ENCODE measurements around the gene CCDC107.
"Not testable (repeated sequence)": the region's sequence is repeated elsewhere in the genome, so short reads cannot be mapped to it uniquely, and the experiment has no call there.

CCDC107 gene

GRCh38 chr9:35638751-35639150 is 19.3 kb upstream of the CCDC107 start:
- DNase-seq = not testable (repeated sequence)

DNA sequence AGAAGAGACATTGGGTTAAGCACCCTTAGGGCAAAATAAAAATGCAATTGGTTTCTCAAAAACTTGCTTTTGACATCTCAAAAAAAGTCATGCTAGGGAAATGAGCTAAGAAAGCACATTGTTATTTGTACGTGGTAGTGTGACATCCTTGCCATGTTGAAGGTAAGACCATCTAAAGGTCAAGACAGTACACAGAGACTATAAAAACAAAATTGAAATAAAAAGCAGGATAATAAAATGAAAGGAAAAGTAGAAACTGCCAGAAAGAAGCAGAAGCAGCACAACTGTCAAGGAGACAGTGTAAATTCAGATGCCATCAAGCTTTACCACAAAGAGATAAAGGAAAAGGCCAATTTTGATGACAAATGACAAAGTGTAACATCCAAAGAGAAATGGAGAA is 18.9 kb upstream of the CCDC107 start:
- DNase-seq = not testable (repeated sequence)

DNA sequence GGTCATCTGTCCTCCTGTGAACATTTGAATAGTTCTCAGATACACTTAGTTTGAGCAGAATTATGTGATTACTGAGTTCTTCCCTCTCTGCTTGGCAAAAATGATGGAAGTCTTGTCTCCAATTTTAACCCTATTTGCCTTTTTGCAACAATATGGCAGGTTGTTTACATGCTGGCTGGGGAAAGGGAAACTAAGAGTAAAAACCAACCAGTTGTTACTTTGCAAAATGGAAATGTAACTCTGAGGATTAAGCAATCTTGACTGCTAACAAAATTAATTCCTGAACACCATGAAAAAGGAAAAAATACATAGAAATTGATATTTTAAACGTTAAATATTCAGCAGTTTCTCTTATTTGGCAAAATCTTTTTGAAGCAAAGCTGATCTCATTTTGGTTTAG is 18.5 kb upstream of the CCDC107 start:
- DNase-seq = no peak

- DNase-seq = not testable (repeated sequence)
Observed at GRCh38 chr9:35640431-35640830, 17.7 kb upstream of the CCDC107 start.

DNA sequence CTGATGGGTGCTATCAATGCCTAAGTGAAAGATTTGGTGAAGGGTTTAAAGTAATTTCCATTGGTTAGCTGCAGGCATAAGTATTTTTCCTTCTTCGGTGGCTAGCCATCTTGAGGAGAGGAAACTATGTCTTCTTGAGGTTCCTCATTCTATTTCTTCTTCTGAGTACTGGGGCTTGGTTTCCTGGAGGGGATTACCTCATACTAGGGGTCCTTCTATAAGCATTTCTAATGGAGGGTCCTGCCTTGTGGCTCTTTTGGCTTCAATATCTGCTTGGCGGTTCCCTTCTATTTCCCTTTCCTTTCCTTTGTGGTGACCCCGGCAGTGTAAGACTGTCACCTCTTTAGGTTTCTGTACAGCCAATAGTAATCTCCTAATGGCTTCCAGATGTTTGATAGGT is 16.6 kb upstream of the CCDC107 start:
- DNase-seq = not testable (repeated sequence)

GRCh38 chr9:35643046-35643445 is 15.0 kb upstream of the CCDC107 start:
- no peak for DNase-seq

- DNase-seq = not testable (repeated sequence)
Observed at GRCh38 chr9:35645736-35646135, 12.4 kb upstream of the CCDC107 start.

DNA sequence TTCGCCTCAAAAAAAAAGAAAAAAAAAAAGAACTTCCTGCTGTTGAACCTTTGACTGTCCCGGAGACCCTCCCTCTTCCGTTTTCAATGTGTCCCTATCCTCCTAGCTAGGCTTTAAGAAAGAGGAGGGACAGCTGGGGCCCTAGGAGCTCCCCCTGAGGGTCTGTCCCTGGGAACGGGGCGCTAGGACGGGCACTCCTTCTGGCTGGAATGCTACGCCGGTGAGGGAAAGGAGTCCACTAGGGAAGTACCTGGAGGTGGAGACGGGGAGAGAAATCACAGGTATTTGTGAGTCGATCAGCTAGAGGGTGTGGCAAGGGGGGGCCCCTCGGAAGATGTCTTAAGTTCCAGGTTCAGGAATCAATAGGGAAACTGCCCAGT is 11.9 kb upstream of the CCDC107 start:
- DNase-seq = no peak

GRCh38 chr9:35646533-35647265 is 11.4 kb upstream of the CCDC107 start:
- DNase-seq = peak; percentile 88

GRCh38 chr9:35649431-35650340 is 8.4 kb upstream of the CCDC107 start:
- DNase-seq = peak; percentile 38

- no peak for DNase-seq
Observed at GRCh38 chr9:35650341-35651158, 7.5 kb upstream of the CCDC107 start, which contains the start of gene SIT1. SIT1 (minus strand) TSS chr9:35650931; CDS start chr9:35650853, 78 bp downstream.

- DNase-seq = no peak
Observed at GRCh38 chr9:35651956-35652828, 5.9 kb upstream of the CCDC107 start.

DNA sequence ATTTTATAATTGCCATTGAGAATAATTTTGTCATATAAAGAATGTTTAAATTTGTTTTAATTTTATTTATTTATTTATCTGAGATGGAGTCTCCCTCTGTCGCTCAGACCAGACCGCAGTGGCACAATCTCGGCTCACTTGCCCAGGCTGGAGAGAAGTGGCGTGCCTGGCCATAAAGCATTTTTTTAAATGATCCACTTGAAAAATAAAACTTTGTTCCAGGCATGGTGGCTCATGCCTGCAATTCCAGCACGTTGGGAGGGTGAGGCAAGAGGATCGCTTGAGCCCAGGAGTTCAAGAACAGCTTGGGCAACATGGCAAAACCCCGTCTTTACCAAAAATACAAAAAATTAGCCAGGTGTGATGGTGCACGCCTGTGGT is 5.3 kb upstream of the CCDC107 start:
- no peak for DNase-seq

- no peak for DNase-seq
Observed at GRCh38 chr9:35653611-35654010, 4.5 kb upstream of the CCDC107 start.

GRCh38 chr9:35656348-35656747 is 1.7 kb upstream of the CCDC107 start:
- DNase-seq = no peak

DNA sequence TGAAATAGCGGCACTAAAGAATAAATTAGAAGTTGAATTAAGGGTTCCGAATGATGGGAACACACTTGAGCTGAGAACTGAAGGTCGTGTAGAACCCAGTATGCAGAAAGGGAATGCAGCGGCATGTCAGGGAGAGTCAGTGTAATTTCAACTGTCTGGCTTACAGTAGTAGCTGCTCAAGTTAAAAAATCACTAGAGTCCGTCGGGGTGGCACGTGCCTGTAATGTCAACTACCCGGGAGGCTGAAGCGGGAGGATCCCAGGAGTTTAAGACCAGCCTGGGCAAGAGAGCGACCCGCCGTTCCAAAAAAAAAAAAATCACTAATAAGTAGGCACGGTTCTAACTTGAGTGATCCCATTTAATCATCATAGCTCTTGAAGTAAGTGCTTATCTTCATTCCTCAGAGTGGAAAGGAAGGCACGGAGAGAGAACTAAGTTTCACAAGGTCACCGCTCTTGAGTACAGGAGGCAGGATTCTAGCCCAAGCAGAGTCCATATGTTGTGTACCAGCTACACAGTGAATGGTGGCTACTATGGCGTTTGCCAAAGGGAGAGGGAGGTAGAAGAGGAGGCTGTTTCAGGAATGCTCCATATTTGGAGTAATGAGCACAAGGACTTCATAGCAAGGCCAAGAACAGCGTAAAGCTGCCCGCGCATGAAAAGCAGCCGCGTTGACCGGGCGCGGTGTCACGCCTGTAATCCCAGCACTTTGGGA is 1.1 kb upstream of the CCDC107 start:
- no peak for DNase-seq

DNA sequence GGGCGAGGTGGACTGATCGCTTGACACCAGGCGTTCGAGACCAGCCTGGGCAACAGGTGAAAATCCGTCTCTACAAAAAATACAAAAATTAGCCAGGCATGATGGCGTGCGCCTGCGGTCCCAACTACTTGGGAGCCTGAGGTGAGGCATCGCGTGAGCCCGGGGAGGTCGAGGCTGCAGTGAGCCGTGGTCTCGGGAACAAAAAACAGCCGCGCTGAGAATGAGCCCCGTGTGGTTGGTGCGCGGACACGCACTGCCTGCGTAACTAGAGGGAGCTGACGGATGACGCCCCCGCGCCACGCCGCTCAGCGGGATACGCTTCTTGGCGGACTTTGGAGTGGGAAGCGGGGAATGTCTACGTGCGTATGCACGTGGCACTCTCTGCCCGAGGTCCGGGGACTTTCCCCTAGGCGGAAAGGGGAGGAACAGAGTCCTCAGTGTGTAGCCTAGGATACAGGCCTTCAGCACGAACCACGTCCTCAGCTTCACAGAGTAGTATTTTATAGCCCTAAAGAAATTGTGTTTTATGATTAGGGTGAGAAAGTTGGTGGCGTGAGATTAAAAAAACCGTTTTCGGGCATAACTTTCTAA is 451 bp upstream of the CCDC107 start, which contains the start of gene RMRP:
RMRP (minus strand) TSS at position 474 of the 591 bp plus-strand sequence.
- peak; percentile 78 for DNase-seq

GRCh38 chr9:35658968-35659220 is 802 bp downstream of the CCDC107 start:
- DNase-seq = no peak

GRCh38 chr9:35659340-35659739 is 1.2 kb downstream of the CCDC107 start:
- DNase-seq = no peak

DNA sequence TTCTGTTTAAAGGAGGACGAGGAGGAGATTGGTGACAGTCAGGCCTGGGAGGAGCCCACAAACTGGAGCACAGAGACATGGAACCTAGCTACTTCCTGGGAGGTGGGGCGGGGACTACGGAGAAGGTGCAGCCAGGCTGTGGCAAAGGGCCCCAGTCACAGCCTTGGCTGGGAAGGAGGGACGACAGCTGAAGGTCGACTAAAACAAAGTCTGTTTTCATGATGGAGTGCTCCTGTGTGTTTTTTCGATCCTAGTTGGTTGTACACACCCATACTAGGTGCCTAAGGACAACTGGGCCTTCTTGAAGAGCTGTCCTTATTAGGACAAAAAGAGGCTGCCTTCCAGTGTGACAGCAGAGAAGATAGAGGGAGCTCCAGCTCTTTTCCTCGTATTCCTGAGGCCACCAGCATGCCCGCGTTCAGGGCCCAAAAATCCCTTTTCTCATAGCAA is 2.9 kb downstream of the CCDC107 start:
- no peak for DNase-seq

DNA sequence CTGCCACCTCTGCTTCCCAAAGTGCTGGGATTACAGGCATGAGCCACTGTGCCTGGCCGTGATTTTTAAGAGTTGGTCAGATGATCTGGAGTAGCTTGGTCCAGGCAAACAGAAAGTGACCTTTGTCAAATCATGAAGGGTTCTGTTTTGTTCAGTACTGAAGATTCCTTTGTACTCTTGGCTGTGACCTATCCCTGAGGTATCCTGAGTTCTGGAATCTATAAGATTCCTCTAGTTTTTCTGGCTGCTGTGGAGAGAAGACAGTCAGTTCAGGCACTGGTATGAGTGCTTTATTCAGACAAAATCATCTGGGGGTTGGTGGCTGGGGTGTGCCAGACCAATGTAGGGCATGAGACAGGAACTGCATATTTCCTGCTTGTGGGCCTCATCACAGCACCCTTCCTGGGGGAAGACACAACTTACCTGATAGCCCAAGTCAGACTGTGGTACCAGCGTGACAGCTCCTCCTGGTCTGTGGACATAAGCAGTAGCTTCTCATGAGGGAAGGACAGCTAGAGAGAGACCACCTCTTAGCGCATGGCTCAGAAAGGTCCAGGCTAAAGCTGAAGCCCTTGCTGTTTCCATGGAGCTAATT is 3.8 kb downstream of the CCDC107 start:
- DNase-seq = peak; percentile 33
